ENCODE results near the gene RGMA.

The RGMA gene

DNA sequence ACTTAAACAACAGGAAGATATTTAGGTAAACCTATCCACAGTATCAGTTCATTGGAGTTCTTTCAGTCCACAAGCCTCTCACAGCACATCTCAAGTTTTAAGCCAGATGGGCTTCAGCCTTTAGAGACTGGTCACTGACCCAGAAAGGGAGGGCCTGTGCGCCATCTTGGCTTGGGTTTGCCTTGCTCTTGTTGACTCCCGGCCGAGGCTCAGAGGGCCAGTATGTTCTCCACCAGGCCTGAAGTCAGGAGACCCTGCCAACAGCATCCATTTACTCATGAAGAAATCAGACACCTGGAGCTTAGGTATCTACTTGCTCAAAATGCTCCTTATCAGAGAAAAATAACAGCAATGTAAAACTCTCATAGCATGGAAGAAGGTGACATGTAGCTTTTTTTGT is 6.2 kb downstream of the RGMA start:
- TF ChIP-seq SIN3A (IDR thresholded peaks at IDR 0.05; ENCODE audit: borderline replicate concordance, insufficient read depth, low read length) (no peak), TAF1 (IDR thresholded peaks at IDR 0.05; ENCODE audit: borderline replicate concordance, insufficient read depth, low read length) (no peak), FOXP2 (optimal IDR thresholded peaks at IDR 0.05; ENCODE audit: borderline replicate concordance, extremely low read depth, extremely low read length, insufficient read depth) (no peak), POLR2AphosphoS5 (IDR thresholded peaks at IDR 0.05; ENCODE audit: low read depth, low read length) (no peak)
- TF ChIP-seq, protein P1, sequence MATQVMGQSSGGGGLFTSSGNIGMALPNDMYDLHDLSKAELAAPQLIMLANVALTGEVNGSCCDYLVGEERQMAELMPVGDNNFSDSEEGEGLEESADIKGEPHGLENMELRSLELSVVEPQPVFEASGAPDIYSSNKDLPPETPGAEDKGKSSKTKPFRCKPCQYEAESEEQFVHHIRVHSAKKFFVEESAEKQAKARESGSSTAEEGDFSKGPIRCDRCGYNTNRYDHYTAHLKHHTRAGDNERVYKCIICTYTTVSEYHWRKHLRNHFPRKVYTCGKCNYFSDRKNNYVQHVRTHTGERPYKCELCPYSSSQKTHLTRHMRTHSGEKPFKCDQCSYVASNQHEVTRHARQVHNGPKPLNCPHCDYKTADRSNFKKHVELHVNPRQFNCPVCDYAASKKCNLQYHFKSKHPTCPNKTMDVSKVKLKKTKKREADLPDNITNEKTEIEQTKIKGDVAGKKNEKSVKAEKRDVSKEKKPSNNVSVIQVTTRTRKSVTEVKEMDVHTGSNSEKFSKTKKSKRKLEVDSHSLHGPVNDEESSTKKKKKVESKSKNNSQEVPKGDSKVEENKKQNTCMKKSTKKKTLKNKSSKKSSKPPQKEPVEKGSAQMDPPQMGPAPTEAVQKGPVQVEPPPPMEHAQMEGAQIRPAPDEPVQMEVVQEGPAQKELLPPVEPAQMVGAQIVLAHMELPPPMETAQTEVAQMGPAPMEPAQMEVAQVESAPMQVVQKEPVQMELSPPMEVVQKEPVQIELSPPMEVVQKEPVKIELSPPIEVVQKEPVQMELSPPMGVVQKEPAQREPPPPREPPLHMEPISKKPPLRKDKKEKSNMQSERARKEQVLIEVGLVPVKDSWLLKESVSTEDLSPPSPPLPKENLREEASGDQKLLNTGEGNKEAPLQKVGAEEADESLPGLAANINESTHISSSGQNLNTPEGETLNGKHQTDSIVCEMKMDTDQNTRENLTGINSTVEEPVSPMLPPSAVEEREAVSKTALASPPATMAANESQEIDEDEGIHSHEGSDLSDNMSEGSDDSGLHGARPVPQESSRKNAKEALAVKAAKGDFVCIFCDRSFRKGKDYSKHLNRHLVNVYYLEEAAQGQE (IDR thresholded peaks at IDR 0.05; ENCODE audit: insufficient read depth in 1 of 2, low read depth in 2 of 2, low read length in 2 of 2) = no peak

DNA sequence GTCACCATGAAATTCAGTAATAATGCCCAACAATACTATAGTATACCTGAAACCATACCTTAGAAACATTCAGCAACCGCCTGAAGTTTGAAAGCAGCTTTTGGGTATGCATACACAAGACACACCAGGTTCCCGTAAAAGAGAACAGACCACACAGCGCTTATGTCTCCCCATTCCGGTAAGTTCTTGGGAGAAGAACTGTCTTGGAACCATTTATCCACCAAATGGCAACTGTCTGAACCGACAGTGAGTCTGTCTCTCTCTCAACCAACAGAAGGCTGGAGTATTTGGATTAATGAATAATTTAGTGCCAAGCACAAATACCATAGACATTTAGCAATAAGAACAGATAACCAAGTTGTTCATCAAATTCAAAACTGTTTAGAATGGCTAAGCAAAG is 7.6 kb downstream of the RGMA start:
- TF ChIP-seq POLR2AphosphoS5 (IDR thresholded peaks at IDR 0.05; ENCODE audit: low read depth, low read length) = no peak
- TF ChIP-seq FOXP2 (optimal IDR thresholded peaks at IDR 0.05; ENCODE audit: borderline replicate concordance, extremely low read depth, extremely low read length, insufficient read depth) = no peak
- no peak for TF ChIP-seq TAF1 (IDR thresholded peaks at IDR 0.05; ENCODE audit: borderline replicate concordance, insufficient read depth, low read length)

DNA sequence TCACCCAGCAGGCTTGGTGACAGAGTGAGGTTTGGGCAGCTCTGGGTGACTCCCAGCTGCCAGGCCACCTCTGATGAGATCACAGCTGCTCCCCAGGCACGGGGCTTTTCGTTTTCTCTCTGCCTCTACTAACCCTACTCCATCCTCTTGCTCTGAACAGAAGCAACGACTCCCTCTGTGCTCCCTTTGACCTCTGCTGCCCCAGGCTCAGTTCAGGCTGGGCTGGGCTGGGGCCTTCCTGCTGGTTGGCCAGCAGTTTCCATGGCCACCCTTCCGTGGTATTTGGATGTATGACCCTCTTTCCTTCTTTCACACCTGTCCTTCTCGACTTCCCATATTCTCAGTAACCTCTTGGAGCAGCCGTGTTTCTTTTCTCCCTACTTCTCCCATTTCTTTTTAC is 8.6 kb downstream of the RGMA start:
- TF ChIP-seq TAF1 (IDR thresholded peaks at IDR 0.05; ENCODE audit: borderline replicate concordance, insufficient read depth, low read length) (no peak), FOXP2 (optimal IDR thresholded peaks at IDR 0.05; ENCODE audit: borderline replicate concordance, extremely low read depth, extremely low read length, insufficient read depth) (no peak), POLR2AphosphoS5 (IDR thresholded peaks at IDR 0.05; ENCODE audit: low read depth, low read length) (no peak), SIN3A (IDR thresholded peaks at IDR 0.05; ENCODE audit: borderline replicate concordance, insufficient read depth, low read length) (no peak)
- TF ChIP-seq, protein P1 (IDR thresholded peaks at IDR 0.05; ENCODE audit: insufficient read depth in 1 of 2, low read depth in 2 of 2, low read length in 2 of 2) = no peak

DNA sequence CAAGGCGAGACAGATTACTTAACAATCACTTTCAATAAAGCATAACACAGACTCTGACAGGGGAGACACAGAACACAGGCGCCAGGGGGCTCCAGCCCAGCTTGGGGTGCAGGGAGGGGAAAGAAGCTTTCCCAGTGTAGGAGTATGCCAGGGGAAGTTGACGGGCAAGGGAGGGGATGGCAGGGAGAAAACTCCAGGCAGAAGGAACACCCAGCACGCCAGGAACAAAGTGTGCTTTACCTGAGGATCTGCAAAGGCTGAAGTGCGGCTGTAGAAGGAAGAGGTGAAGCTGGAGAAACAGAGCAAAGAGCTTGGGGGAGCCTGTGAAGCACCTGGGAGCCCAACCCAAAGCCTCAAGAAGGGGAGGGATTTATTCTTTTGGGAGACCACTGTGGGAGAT is 12.1 kb downstream of the RGMA start:
- TF ChIP-seq TAF1 (IDR thresholded peaks at IDR 0.05; ENCODE audit: borderline replicate concordance, insufficient read depth, low read length) (no peak), SIN3A (IDR thresholded peaks at IDR 0.05; ENCODE audit: borderline replicate concordance, insufficient read depth, low read length) (no peak), POLR2AphosphoS5 (IDR thresholded peaks at IDR 0.05; ENCODE audit: low read depth, low read length) (no peak), FOXP2 (optimal IDR thresholded peaks at IDR 0.05; ENCODE audit: borderline replicate concordance, extremely low read depth, extremely low read length, insufficient read depth) (no peak)
- TF ChIP-seq, protein P1 (IDR thresholded peaks at IDR 0.05; ENCODE audit: insufficient read depth in 1 of 2, low read depth in 2 of 2, low read length in 2 of 2) = no peak

DNA sequence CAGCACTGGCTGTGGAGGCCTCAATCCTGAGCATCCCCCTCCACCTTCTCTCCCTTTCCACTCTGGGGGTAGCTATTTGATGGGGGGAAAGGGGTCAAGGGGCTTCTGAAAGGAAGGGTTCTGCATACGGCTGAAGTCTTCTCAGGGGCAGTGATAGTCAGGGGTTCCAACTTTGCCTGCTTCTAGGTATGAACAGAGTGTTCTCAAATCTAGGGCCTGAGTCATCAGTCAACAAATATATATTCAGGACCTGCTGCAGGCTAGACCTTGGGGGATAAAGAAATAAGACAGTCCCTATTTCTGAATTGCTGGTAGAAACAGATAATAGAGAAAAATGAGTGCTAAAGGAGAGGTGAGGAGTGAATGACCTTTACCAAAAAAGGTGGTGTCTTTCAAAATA is 12.8 kb downstream of the RGMA start:
- TF ChIP-seq, protein P1 (IDR thresholded peaks at IDR 0.05; ENCODE audit: insufficient read depth in 1 of 2, low read depth in 2 of 2, low read length in 2 of 2) = no peak
- TF ChIP-seq FOXP2 (optimal IDR thresholded peaks at IDR 0.05; ENCODE audit: borderline replicate concordance, extremely low read depth, extremely low read length, insufficient read depth) = no peak
- TF ChIP-seq SIN3A (IDR thresholded peaks at IDR 0.05; ENCODE audit: borderline replicate concordance, insufficient read depth, low read length) = no peak
- TF ChIP-seq TAF1 (IDR thresholded peaks at IDR 0.05; ENCODE audit: borderline replicate concordance, insufficient read depth, low read length) = no peak
- no peak for TF ChIP-seq POLR2AphosphoS5 (IDR thresholded peaks at IDR 0.05; ENCODE audit: low read depth, low read length)

Data from PFSK-1 (cell line).